ENCODE measurements around the gene AR. TPM values are rescaled to one million over a fixed set of nuclear protein-coding genes. Genes with fewer than 3 reads are reported as not detected.

Gene AR
- total and polyA plus RNA-seq, 2 donors (not counting 3 experiments of a cell fraction or from before 2014, with no cell fraction given): 9.3 to 16.0 TPM

GRCh38 chrX:67725471-67725870 is 181.7 kb downstream of the AR start:
- Histone ChIP-seq H3K36me3 (ENCODE audit: control insufficient read depth in 2 of 2, extremely low read depth in 1 of 2, insufficient read depth in 2 of 2, low read length in 2 of 2) (peaks cover 0 to 5% of the 10 kb centered on the region in 2 experiments), H3K79me2 (ENCODE audit: control insufficient read depth, insufficient read depth, low read length) (no peaks in the 10 kb centered on the region), H3K4me3 (replicated peaks in 1 of 3; ENCODE audit: insufficient read depth in 1 of 3, low read depth in 1 of 3, low read length in 3 of 3) (no peak overlapping the region), H3K27me3 (ENCODE audit: control insufficient read depth in 2 of 2, insufficient read depth in 2 of 2, low read length in 2 of 2) (no peaks in the 10 kb centered on the region), H3K9ac (replicated peaks; ENCODE audit: extremely low read depth, insufficient read depth, low read length) (no peak overlapping the region), H3K9me1 (replicated peaks; ENCODE audit: control insufficient read depth, extremely low read depth, insufficient read depth, low read length) (no peaks in the 10 kb centered on the region), H4K20me1 (replicated peaks; ENCODE audit: control insufficient read depth, extremely low read depth, insufficient read depth, low read length) (no peaks in the 10 kb centered on the region), H3K27ac (ENCODE audit: insufficient read depth, low read depth, low read length) (no peak overlapping the region), H3K9me3 (replicated peaks; ENCODE audit: control insufficient read depth, insufficient read depth, low read length) (no peaks in the 10 kb centered on the region), H3K4me2 (ENCODE audit: insufficient read depth, low read length) (no peak overlapping the region), H2AFZ (ENCODE audit: low read depth, low read length) (no peak overlapping the region), H3K4me1 (ENCODE audit: control insufficient read depth, extremely low read depth, insufficient read depth, low read length) (peaks cover 14% of the 10 kb centered on the region)
- FAIRE-seq: no peak
- CTCF ChIA-PET: no interaction called here
- POLR2A ChIA-PET: no interaction called here
- intact Hi-C loops (cut with micrococcal nuclease): no loop called here
- dilution Hi-C loops (cut with MboI; ENCODE audit: extremely low pct_ligation_motif_present, low sequenced_read_pairs): no loop called here
- no TSS peak for BruUV-seq (replicated peaks)
- no peak for DNase-seq (ENCODE audit: low read depth, low spot score)
- no peak for TF ChIP-seq MYC (IDR thresholded peaks at IDR 0.05; ENCODE audit: low read depth, low read length)
- TF ChIP-seq POLR2A (IDR thresholded peaks at IDR 0.05; ENCODE audit: low read depth, low read length): no peak

DNA sequence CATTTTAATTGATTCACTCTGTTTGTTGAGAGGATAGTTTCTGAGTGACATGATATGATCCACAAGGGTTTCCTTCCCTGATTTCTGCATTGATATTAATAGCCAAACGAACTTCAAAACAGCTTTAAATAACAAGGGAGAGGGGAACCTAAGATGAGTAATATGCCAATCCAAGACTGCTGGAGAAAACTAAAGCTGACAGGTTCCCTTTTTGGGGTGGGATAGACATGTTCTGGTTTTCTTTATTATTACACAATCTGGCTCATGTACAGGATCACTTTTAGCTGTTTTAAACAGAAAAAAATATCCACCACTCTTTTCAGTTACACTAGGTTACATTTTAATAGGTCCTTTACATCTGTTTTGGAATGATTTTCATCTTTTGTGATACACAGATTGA is 182.2 kb downstream of the AR start:
- H3K4me1 ChIP-seq (ENCODE audit: control insufficient read depth, extremely low read depth, insufficient read depth, low read length): peaks cover 11% of the 10 kb centered on the region
- H3K36me3 ChIP-seq (ENCODE audit: control insufficient read depth in 2 of 2, extremely low read depth in 1 of 2, insufficient read depth in 2 of 2, low read length in 2 of 2): peaks cover 0 to 5% of the 10 kb centered on the region in 2 experiments
- DNase-seq (ENCODE audit: low read depth, low spot score) (no peak), FAIRE-seq (no peak)
- no TSS peak for BruUV-seq (replicated peaks)
- H3K27me3 ChIP-seq (ENCODE audit: control insufficient read depth in 2 of 2, insufficient read depth in 2 of 2, low read length in 2 of 2): no peaks in the 10 kb centered on the region
- CTCF ChIA-PET: no interaction called here
- no peaks in the 10 kb centered on the region for H3K9me1 ChIP-seq (replicated peaks; ENCODE audit: control insufficient read depth, extremely low read depth, insufficient read depth, low read length)
- intact Hi-C loops (cut with micrococcal nuclease): no loop called here
- no peak overlapping the region for H3K9ac ChIP-seq (replicated peaks; ENCODE audit: extremely low read depth, insufficient read depth, low read length)
- H3K9me3 ChIP-seq (replicated peaks; ENCODE audit: control insufficient read depth, insufficient read depth, low read length): no peaks in the 10 kb centered on the region
- H3K79me2 ChIP-seq (ENCODE audit: control insufficient read depth, insufficient read depth, low read length): no peaks in the 10 kb centered on the region
- TF ChIP-seq EZH2 (IDR thresholded peaks at IDR 0.05; ENCODE audit: borderline replicate concordance, low read depth, low read length, severe bottlenecking): no peak
- TF ChIP-seq, protein P1, sequence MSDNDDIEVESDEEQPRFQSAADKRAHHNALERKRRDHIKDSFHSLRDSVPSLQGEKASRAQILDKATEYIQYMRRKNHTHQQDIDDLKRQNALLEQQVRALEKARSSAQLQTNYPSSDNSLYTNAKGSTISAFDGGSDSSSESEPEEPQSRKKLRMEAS (IDR thresholded peaks at IDR 0.05; ENCODE audit: insufficient read depth, insufficient read length): no peak
- no peak for TF ChIP-seq MYC (IDR thresholded peaks at IDR 0.05; ENCODE audit: low read depth, low read length)
- no peak for TF ChIP-seq POLR2A (IDR thresholded peaks at IDR 0.05; ENCODE audit: low read depth, low read length)
- no peak for TF ChIP-seq POLR2AphosphoS5 (IDR thresholded peaks at IDR 0.05; ENCODE audit: insufficient read depth, low read depth, low read length)
- dilution Hi-C loops (cut with MboI; ENCODE audit: extremely low pct_ligation_motif_present, low sequenced_read_pairs): no loop called here
- no peaks in the 10 kb centered on the region for H4K20me1 ChIP-seq (replicated peaks; ENCODE audit: control insufficient read depth, extremely low read depth, insufficient read depth, low read length)
- no peak overlapping the region for H3K27ac ChIP-seq (ENCODE audit: insufficient read depth, low read depth, low read length)
- no peak overlapping the region for H2AFZ ChIP-seq (ENCODE audit: low read depth, low read length)
- H3K4me2 ChIP-seq (ENCODE audit: insufficient read depth, low read length): no peak overlapping the region
- POLR2A ChIA-PET: interaction anchor here (0.5 kb wide), 1 partner anchor 182 kb away, joined by 3 read pairs; the partner anchor contains the start of gene AR
- H3K4me3 ChIP-seq (replicated peaks in 1 of 3; ENCODE audit: insufficient read depth in 1 of 3, low read depth in 1 of 3, low read length in 3 of 3): no peak overlapping the region
